ENCODE results near the gene UTP15. TPM values are rescaled to one million over a fixed set of nuclear protein-coding genes. Genes with fewer than 3 reads are reported as not detected.

The UTP15 gene
- total and polyA plus RNA-seq, 10 donors: 4.5 to 37.0 (median 16.3) TPM

GRCh38 chr5:73545403-73545779, 20.2 kb upstream of the UTP15 start:
- 47 to 97% (median 79%) methylated on average over 1 of the region's 1 CpG for WGBS, 5 donors
- H3K27ac ChIP-seq: no peak overlapping the region
- intact Hi-C loops (cut with DNase I; ENCODE audit: low total_unique reads): no loop called here

GRCh38 chr5:73550016-73550415, 15.5 kb upstream of the UTP15 start:
- WGBS, 5 donors: 86 to 97% (median 89%) methylated on average over 1 of the region's 1 CpG
- peaks cover 0 to 46% (median 31%) of the 10 kb centered on the region in 6 donors for H3K36me3 ChIP-seq
- intact Hi-C loops (cut with DNase I; ENCODE audit: low total_unique reads): no loop called here
- H3K4me3 ChIP-seq: no peak overlapping the region
- no peak for TF ChIP-seq POLR2A (IDR thresholded peaks at IDR 0.05)
- no peak for TF ChIP-seq POLR2AphosphoS5 (IDR thresholded peaks at IDR 0.05)
- no peak for TF ChIP-seq CTCF (IDR thresholded peaks at IDR 0.05 in 8 of 11, conservative IDR thresholded peaks at IDR 0.05 in 3 of 11)
- H3K9me3 ChIP-seq: no peaks in the 10 kb centered on the region
- no peaks in the 10 kb centered on the region for H3K27me3 ChIP-seq (replicated peaks in 1 of 7)
- DNase-seq: no peak
- no peak overlapping the region for H3K27ac ChIP-seq
- H3K4me1 ChIP-seq: no peaks in the 10 kb centered on the region

More at GRCh38 chr5:73545403-73545779, 20.2 kb upstream of the UTP15 start:
- H3K4me3 ChIP-seq: no peak overlapping the region
- no peaks in the 10 kb centered on the region for H3K36me3 ChIP-seq
- peaks cover 0 to 12% (median 0%) of the 10 kb centered on the region in 7 donors for H3K27me3 ChIP-seq (replicated peaks in 1 of 7)
- no peaks in the 10 kb centered on the region for H3K9me3 ChIP-seq
- TF ChIP-seq CTCF (IDR thresholded peaks at IDR 0.05 in 8 of 11, conservative IDR thresholded peaks at IDR 0.05 in 3 of 11): no peak
- TF ChIP-seq POLR2A (IDR thresholded peaks at IDR 0.05): no peak
- no peak for TF ChIP-seq POLR2AphosphoS5 (IDR thresholded peaks at IDR 0.05)
- no peak for DNase-seq
- H3K4me1 ChIP-seq: no peaks in the 10 kb centered on the region

- intact Hi-C loops (cut with DNase I; ENCODE audit: low total_unique reads): no loop called here
- H3K4me1 ChIP-seq: no peaks in the 10 kb centered on the region
- peaks cover 0 to 72% (median 51%) of the 10 kb centered on the region in 6 donors for H3K36me3 ChIP-seq
- DNase-seq: no peak
- H3K4me3 ChIP-seq: no peak overlapping the region
- TF ChIP-seq CTCF (IDR thresholded peaks at IDR 0.05 in 8 of 11, conservative IDR thresholded peaks at IDR 0.05 in 3 of 11) (no peak), POLR2A (IDR thresholded peaks at IDR 0.05) (no peak), POLR2AphosphoS5 (IDR thresholded peaks at IDR 0.05) (no peak)
- no peak overlapping the region for H3K27ac ChIP-seq
- no peaks in the 10 kb centered on the region for H3K27me3 ChIP-seq (replicated peaks in 1 of 7)
- H3K9me3 ChIP-seq: no peaks in the 10 kb centered on the region
These were observed 12.9 kb upstream of the UTP15 start for GRCh38 chr5:73552642-73553041.

GRCh38 chr5:73558950-73559349, 6.6 kb upstream of the UTP15 start:
- H3K36me3 ChIP-seq: peaks cover 3 to 90% (median 75%) of the 10 kb centered on the region in 6 donors
- DNase-seq: no peak
- no peak for TF ChIP-seq CTCF (IDR thresholded peaks at IDR 0.05 in 8 of 11, conservative IDR thresholded peaks at IDR 0.05 in 3 of 11)
- no peak for TF ChIP-seq POLR2AphosphoS5 (IDR thresholded peaks at IDR 0.05)
- TF ChIP-seq POLR2A (IDR thresholded peaks at IDR 0.05): no peak
- no peak overlapping the region for H3K4me3 ChIP-seq
- no peaks in the 10 kb centered on the region for H3K9me3 ChIP-seq
- H3K27ac ChIP-seq: no peak overlapping the region
- H3K4me1 ChIP-seq: peaks cover 3 to 43% (median 15%) of the 10 kb centered on the region in 6 donors
- H3K27me3 ChIP-seq (replicated peaks in 1 of 7): no peaks in the 10 kb centered on the region
- intact Hi-C loops (cut with DNase I; ENCODE audit: low total_unique reads): no loop called here
- WGBS, 5 donors: 86 to 100% (median 93%) methylated on average over 1 of the region's 1 CpG

Data from spleen (tissue), 11 donors.